Muscle layer of colon (tissue), 2 donors: ENCODE data around the gene TPPP3.
A peak's percentile ranks its signal among the peaks of the same experiment; 100 is the strongest.

ENCODE experiments used
- H3K27ac ChIP-seq: one replicate; pipeline ENCODE4 v1.7.0; 2013; ENCODE audit warnings: low read depth, mild to moderate bottlenecking, low read length, moderate library complexity
- H3K27me3 ChIP-seq, 2 donors: one replicate each; pipeline ENCODE4 v1.7.0; 2013; ENCODE audit warnings: low read length in 2 of 2, mild to moderate bottlenecking in 2 of 2; ENCODE audit not compliant: insufficient read depth in 2 of 2, control insufficient read depth in 1 of 2
- H3K36me3 ChIP-seq: one replicate; pipeline ENCODE4 v1.7.0; 2013; ENCODE audit warnings: mild to moderate bottlenecking, low read length; ENCODE audit not compliant: insufficient read depth
- H3K4me1 ChIP-seq: one replicate; pipeline ENCODE4 v1.7.0; 2013; ENCODE audit warnings: mild to moderate bottlenecking, low read length; ENCODE audit not compliant: insufficient read depth
- H3K4me3 ChIP-seq, 2 donors: one replicate each; pipeline ENCODE4 v1.7.0; 2013; ENCODE audit warnings: low read length in 2 of 2, low read depth in 1 of 2, mild to moderate bottlenecking in 1 of 2, moderate library complexity in 1 of 2
- H3K9ac ChIP-seq: one replicate; pipeline ENCODE4 v1.7.0; 2013; ENCODE audit warnings: low read length
- H3K9me3 ChIP-seq: one replicate; pipeline ENCODE4 v1.7.0; 2013; ENCODE audit warnings: mild to moderate bottlenecking, low read length
- donor health status: abdominal sarcoma.
- donor health status: Adenocarcinoma of cecum.

Gene TPPP3

GRCh38 chr16:67412294-67412693 lies 19.0 kb upstream of the TPPP3 start:
- Histone ChIP-seq H3K9me3 (no peaks in the 10 kb centered on the region), H3K36me3 (no peaks in the 10 kb centered on the region), H3K9ac (no peak overlapping the region), H3K4me3 (no peak overlapping the region), H3K27me3 (no peaks in the 10 kb centered on the region), H3K27ac (no peak overlapping the region), H3K4me1 (peaks cover 9% of the 10 kb centered on the region)

- H3K9me3 ChIP-seq = no peaks in the 10 kb centered on the region
- peaks cover 9% of the 10 kb centered on the region for H3K4me1 ChIP-seq
- H3K4me3 ChIP-seq = no peak overlapping the region
- H3K36me3 ChIP-seq = no peaks in the 10 kb centered on the region
- no peaks in the 10 kb centered on the region for H3K27me3 ChIP-seq
- H3K9ac ChIP-seq = no peak overlapping the region
- no peak overlapping the region for H3K27ac ChIP-seq
Measured at GRCh38 chr16:67411339-67411738, 18.0 kb upstream of the TPPP3 start.

- H3K27me3 ChIP-seq = no peaks in the 10 kb centered on the region
- H3K36me3 ChIP-seq = peaks cover 6% of the 10 kb centered on the region
- H3K4me1 ChIP-seq = peaks cover 9% of the 10 kb centered on the region
- H3K9ac ChIP-seq = no peak overlapping the region
- H3K27ac ChIP-seq = no peak overlapping the region
- no peak overlapping the region for H3K4me3 ChIP-seq
- no peaks in the 10 kb centered on the region for H3K9me3 ChIP-seq
Measured at GRCh38 chr16:67409631-67410030, 16.3 kb upstream of the TPPP3 start.

- Histone ChIP-seq H3K4me1 (peaks cover 9% of the 10 kb centered on the region), H3K27me3 (no peaks in the 10 kb centered on the region), H3K4me3 (no peak overlapping the region), H3K9ac (no peak overlapping the region), H3K27ac (no peak overlapping the region), H3K9me3 (no peaks in the 10 kb centered on the region), H3K36me3 (peaks cover 9% of the 10 kb centered on the region)
Measured at GRCh38 chr16:67407788-67408452, 14.6 kb upstream of the TPPP3 start.

- peaks cover 9% of the 10 kb centered on the region for H3K4me1 ChIP-seq
- peaks cover 9% of the 10 kb centered on the region for H3K36me3 ChIP-seq
- H3K4me3 ChIP-seq = no peak overlapping the region
- H3K27ac ChIP-seq = no peak overlapping the region
- H3K9me3 ChIP-seq = no peaks in the 10 kb centered on the region
- no peak overlapping the region for H3K9ac ChIP-seq
- H3K27me3 ChIP-seq = no peaks in the 10 kb centered on the region
Measured at GRCh38 chr16:67407176-67407787, 14.0 kb upstream of the TPPP3 start.

GRCh38 chr16:67406111-67406971 lies 13.0 kb upstream of the TPPP3 start:
- Histone ChIP-seq H3K27ac (peak overlapping the region; percentile 12), H3K27me3 (no peaks in the 10 kb centered on the region), H3K4me3 (no peak overlapping the region), H3K9ac (no peak overlapping the region), H3K36me3 (peaks cover 9% of the 10 kb centered on the region), H3K9me3 (no peaks in the 10 kb centered on the region), H3K4me1 (peaks cover 9% of the 10 kb centered on the region)

GRCh38 chr16:67405336-67405735 lies 12.0 kb upstream of the TPPP3 start:
- Histone ChIP-seq H3K4me3 (no peak overlapping the region), H3K9me3 (no peaks in the 10 kb centered on the region), H3K9ac (no peak overlapping the region), H3K27me3 (no peaks in the 10 kb centered on the region), H3K27ac (no peak overlapping the region), H3K36me3 (peaks cover 9% of the 10 kb centered on the region), H3K4me1 (peaks cover 9% of the 10 kb centered on the region)

GRCh38 chr16:67404740-67405226 lies 11.5 kb upstream of the TPPP3 start:
- H3K4me3 ChIP-seq = no peak overlapping the region
- H3K4me1 ChIP-seq = peaks cover 9% of the 10 kb centered on the region
- no peak overlapping the region for H3K27ac ChIP-seq
- no peaks in the 10 kb centered on the region for H3K27me3 ChIP-seq
- peaks cover 9% of the 10 kb centered on the region for H3K36me3 ChIP-seq
- H3K9ac ChIP-seq = no peak overlapping the region
- H3K9me3 ChIP-seq = no peaks in the 10 kb centered on the region

- Histone ChIP-seq H3K27ac (no peak overlapping the region), H3K9ac (no peak overlapping the region)
Measured at GRCh38 chr16:67403976-67404555, 10.8 kb upstream of the TPPP3 start.

GRCh38 chr16:67400901-67401300 lies 7.6 kb upstream of the TPPP3 start:
- no peak overlapping the region for H3K4me3 ChIP-seq
- peaks cover 24% of the 10 kb centered on the region for H3K4me1 ChIP-seq
- H3K27ac ChIP-seq = no peak overlapping the region
- peaks cover 9% of the 10 kb centered on the region for H3K36me3 ChIP-seq
- no peaks in the 10 kb centered on the region for H3K9me3 ChIP-seq
- H3K27me3 ChIP-seq = no peaks in the 10 kb centered on the region
- H3K9ac ChIP-seq = no peak overlapping the region

More at GRCh38 chr16:67403976-67404555, 10.8 kb upstream of the TPPP3 start:
- H3K27me3 ChIP-seq = no peaks in the 10 kb centered on the region
- no peak overlapping the region for H3K4me3 ChIP-seq
- peaks cover 13% of the 10 kb centered on the region for H3K4me1 ChIP-seq
- no peaks in the 10 kb centered on the region for H3K9me3 ChIP-seq
- H3K36me3 ChIP-seq = peaks cover 9% of the 10 kb centered on the region
